Measurements from ENCODE around the gene LRRC61.
"Not testable (repeated sequence)": the region's sequence is repeated elsewhere in the genome, so short reads cannot be mapped to it uniquely, and the experiment has no call there.

LRRC61 gene

GRCh38 chr7:150308575-150308974, 14.6 kb upstream of the LRRC61 start:
- no peak for DNase-seq

GRCh38 chr7:150311146-150311545, 12.0 kb upstream of the LRRC61 start:
- no peak for DNase-seq

GRCh38 chr7:150311711-150312110, 11.4 kb upstream of the LRRC61 start:
- DNase-seq, result no peak

- DNase-seq, result not testable (repeated sequence)
Measured at GRCh38 chr7:150312649-150313366, 10.3 kb upstream of the LRRC61 start.

- no peak for DNase-seq
Measured at GRCh38 chr7:150313367-150313809, 9.8 kb upstream of the LRRC61 start.

- no peak for DNase-seq
Measured at GRCh38 chr7:150313870-150314269, 9.3 kb upstream of the LRRC61 start.

- no peak for DNase-seq
Measured at GRCh38 chr7:150314639-150315239, 8.4 kb upstream of the LRRC61 start.

- not testable (repeated sequence) for DNase-seq
Measured at GRCh38 chr7:150316987-150317386, 6.2 kb upstream of the LRRC61 start.

GRCh38 chr7:150317748-150318444, 5.3 kb upstream of the LRRC61 start:
- no peak for DNase-seq

DNA sequence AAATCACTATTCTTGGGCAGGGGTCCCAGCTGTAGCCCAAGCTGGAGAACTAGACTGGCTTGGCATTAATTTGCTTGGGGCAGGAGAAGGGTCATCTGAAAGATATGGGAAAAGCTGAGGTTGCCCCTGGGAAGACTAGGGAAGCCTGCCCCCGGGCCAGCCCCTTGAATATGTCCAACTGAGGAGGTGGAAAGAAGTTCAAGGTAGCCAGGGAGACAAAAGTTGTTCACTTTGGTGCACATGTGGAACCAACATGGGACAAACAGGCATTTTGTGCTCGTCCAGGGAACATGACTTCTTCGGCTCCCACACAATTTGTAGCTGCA, 1.4 kb upstream of the LRRC61 start:
- no peak for DNase-seq

DNA sequence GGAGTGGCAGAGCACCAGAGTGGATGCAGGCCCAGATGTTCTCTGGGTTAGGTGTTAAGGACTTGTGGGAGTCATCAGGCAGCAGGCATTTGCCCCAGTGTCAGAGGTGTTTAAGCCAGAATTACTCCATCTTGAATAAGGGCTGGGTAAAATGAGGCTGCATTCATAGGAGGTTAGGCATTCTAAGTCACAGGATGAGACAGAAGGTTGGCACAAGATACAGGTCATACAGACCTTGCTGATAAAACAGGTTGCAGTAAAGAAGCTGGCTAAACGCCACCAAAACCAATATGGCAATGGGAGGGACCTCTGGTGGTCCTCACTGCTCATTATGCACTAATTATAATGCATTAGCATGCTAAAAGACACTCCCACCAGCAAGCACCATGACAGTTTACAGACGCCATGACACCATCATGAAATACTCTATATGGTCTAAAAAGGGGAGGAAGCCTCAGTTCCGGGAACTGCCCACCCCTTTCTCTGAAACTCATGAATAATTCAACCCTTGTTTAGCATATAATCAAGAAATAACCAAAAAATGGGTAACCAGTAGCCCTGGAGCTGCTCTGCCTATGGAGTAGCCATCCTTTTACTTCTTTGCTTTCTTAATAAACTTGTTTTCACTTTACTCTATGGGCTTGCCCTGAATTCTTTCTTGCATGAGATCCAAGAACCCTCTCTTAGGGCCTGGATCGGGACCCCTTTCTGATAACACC, 882 bp upstream of the LRRC61 start:
- no peak for DNase-seq

- DNase-seq, result no peak
Measured at GRCh38 chr7:150323682-150324372, 672 bp downstream of the LRRC61 start.

DNA sequence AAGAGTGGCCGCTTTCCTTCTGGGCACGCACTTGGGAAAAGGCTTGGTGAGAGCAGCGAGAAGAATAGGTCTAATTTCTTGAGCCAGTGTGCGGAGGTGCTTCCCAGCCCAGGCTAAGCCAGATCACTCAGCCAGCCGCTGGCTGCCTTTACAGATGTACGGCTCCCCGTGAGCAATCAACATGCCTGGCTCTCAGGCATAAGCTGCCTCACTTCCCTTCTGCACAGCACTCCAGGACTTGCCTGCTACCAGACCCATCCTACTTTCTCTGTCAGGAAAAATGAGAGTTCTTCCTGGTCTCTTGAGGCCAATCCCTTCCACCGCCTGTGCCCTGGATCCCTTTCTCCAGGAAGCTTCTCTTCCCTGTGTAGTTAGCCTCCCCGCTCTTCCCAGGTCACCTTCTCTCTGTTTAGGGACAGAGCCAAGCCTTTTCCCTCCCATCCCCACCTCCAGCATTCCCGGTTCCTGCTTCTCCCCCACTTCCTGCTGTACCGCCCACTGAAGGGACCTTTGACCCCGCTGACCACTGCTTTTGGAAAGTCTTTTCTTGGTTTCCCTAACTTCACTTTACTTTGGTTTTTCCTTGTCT, 1.3 kb downstream of the LRRC61 start:
- no peak for DNase-seq

- no peak for DNase-seq
Measured at GRCh38 chr7:150325110-150325611, 2.0 kb downstream of the LRRC61 start.

- DNase-seq, result no peak
Measured at GRCh38 chr7:150325901-150326300, 2.7 kb downstream of the LRRC61 start.

- no peak for DNase-seq
Measured at GRCh38 chr7:150326657-150327268, 3.6 kb downstream of the LRRC61 start.

DNA sequence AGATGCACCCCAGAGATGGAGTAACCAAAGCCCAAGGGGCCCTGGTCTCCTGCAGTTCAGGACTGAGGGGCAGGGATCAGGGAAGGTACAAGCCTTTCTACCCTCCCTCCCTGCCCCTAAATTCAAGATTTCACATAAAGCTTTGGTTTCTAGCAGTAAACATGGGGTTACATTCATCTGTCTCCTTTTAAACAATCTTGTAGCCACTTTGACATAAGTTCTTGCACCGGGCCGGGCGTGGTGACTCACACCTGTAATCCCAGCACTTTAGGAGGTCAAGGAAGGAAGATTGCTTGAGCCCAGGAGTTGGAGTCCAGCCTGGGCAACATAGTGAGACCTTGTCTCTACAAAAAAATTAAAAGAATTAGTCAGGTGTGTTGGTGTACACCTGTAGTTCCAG, 4.2 kb downstream of the LRRC61 start:
- DNase-seq, result no peak

DNA sequence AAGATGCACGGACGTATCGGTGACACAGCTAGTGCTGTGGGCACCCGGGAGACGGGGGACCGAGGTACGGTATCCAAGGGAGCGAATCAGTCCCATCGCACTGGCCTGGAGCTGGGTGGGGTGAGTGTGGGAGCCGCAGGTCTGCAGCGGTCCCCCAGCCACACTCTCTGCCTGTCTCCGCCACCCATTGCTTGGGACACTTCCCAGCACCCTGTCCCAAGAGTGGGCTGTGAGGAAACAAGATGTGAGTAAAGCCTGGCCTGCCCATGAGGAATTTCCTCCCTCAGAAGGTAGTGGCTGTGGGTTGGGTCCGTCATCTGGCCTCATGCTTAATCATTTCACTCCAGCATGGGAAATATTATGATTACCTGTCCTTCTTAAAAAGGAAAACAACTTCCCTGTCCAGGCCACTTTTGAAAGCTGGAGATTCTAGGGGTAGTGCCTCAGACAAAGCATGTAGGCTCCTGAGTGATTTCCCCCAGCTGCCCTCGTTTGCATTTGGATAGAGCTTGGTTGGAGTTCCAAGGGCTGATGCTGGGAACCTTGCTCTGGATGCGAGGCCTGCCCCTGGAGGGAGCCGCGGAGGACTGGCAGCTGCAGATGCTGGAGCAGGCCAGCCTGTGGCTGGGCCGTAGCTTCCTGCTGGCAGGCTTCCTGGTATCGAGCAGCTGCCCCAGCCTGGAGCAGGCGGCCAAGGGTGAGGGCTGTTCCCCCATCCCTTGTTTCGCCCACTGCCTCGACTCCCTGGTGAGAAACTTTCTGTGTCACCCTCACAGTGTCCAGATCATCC, 6.4 kb downstream of the LRRC61 start:
- DNase-seq, result no peak

DNA sequence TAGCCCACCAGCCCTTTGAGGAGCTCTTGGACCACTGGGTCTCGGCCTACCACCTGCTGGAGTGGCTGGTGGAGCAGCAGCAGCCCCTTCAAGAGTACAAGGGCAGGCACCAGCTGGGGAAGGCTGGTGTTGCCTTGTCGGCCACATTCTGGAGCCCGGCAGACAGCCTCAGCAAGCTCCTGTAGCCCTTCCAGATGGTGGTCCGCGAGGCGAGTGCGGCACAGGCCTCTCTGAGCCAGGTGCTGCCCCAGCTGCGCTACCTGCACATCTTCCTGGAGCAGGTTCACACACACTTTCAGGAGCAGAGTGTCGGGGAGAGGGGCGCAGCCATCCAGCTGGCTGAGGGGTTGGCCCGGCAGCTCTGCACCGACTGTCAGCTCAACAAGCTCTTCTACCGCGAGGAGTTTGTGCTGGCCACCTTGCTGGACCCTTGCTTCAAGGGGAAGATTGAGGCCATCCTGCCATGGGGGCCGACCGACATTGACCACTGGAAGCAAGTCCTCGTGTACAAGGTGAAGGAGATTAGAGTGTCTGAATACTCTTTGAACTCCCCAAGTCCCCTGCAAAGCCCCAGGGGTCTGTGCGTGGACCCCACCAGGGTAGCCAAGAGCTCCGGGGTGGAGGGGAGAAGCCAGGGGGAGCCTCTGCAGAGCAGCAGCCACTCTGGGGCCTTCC, 7.2 kb downstream of the LRRC61 start:
- DNase-seq, result no peak

- DNase-seq, result no peak
Measured at GRCh38 chr7:150332852-150333635, 9.9 kb downstream of the LRRC61 start.

All from NCI-H1417 treated with DMSO at 0.1 percent for 48 hours (cell line).